BLaER1 (cell line): ENCODE measurements around the gene CDH4.

Experiments
- H3K27ac ChIP-seq: shearing (Covaris generic); formaldehyde crosslinking; 2 replicates; pipeline ENCODE4 v1.8.1; 2022
- H3K27me3 ChIP-seq: shearing (Covaris generic); formaldehyde crosslinking; 2 replicates; pipeline ENCODE4 v1.8.1; 2022
- H3K36me3 ChIP-seq: shearing (Covaris generic); formaldehyde crosslinking; 2 replicates; pipeline ENCODE4 v1.8.1; 2022
- H3K4me1 ChIP-seq: shearing (Covaris generic); formaldehyde crosslinking; 2 replicates; pipeline ENCODE4 v1.8.1; 2022
- H3K4me2 ChIP-seq: shearing (Covaris generic); formaldehyde crosslinking; 2 replicates; pipeline ENCODE4 v1.8.1; 2022
- H3K4me3 ChIP-seq: shearing (Covaris generic); formaldehyde crosslinking; 2 replicates; pipeline ENCODE4 v1.8.1; 2022
- H3K9ac ChIP-seq: shearing (Covaris generic); formaldehyde crosslinking; 2 replicates; pipeline ENCODE4 v1.8.1; 2022
- H3K9me3 ChIP-seq: shearing (Covaris generic); formaldehyde crosslinking; 2 replicates; pipeline ENCODE4 v1.8.1; 2022
- H4K20me1 ChIP-seq: shearing (Covaris generic); formaldehyde crosslinking; 2 replicates; pipeline ENCODE4 v1.8.1; 2022
- Cebpa-rat ChIP-seq: shearing (Covaris generic); IDR thresholded peaks from 2 replicates; pipeline ENCODE4 v1.8.1; 2022

Gene CDH4

DNA sequence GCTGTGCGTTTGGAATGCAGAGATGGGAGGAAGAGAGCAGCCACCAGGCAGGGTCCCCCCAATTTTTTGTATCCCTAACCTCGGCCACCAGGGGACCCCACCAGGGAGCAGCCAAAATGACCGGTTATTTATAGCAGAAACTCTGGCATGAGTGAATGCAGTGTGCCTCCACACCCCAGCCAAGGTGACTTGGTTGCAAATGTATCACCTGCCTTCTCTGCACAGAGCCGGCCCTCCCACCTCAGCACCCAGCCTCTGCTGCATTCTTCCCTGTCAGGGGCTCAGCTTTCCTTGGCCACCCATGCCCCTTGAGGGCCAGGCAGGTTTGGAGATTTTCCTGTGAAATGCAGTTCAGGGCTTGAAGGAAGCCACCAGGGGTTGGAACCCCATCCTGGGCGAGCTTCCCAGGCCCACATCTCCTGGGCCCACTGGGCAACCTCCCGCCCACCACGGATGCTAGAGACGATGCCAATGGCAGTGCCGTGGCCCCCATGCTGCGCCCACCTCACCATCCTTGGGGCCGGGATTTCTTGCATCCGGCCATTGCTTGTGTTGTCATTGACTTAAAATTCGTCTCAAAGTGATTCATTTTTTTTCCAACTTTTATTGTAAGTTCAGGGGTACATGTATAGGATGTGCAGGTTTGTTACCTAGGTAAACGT is 522.0 kb downstream of the CDH4 start:
- no peaks in the 10 kb centered on the region for H3K27me3 ChIP-seq
- no peak overlapping the region for H3K4me2 ChIP-seq
- H3K4me1 ChIP-seq = peaks cover 41% of the 10 kb centered on the region
- TF ChIP-seq Cebpa-rat = no peak
- H3K36me3 ChIP-seq = no peaks in the 10 kb centered on the region
- H3K9me3 ChIP-seq = no peaks in the 10 kb centered on the region
- no peak overlapping the region for H3K4me3 ChIP-seq
- no peak overlapping the region for H3K9ac ChIP-seq
- no peak overlapping the region for H3K27ac ChIP-seq
- H4K20me1 ChIP-seq = no peaks in the 10 kb centered on the region

- Histone ChIP-seq H3K27ac (no peak overlapping the region), H3K4me1 (peaks cover 34% of the 10 kb centered on the region), H3K36me3 (no peaks in the 10 kb centered on the region), H4K20me1 (no peaks in the 10 kb centered on the region), H3K27me3 (no peaks in the 10 kb centered on the region), H3K9ac (no peak overlapping the region), H3K4me3 (no peak overlapping the region), H3K4me2 (no peak overlapping the region), H3K9me3 (no peaks in the 10 kb centered on the region)
- no peak for TF ChIP-seq Cebpa-rat
Observed at GRCh38 chr20:61775423-61775822, 523.4 kb downstream of the CDH4 start.

GRCh38 chr20:61776491-61777075 is 524.5 kb downstream of the CDH4 start:
- Histone ChIP-seq H3K4me1 (peaks cover 23% of the 10 kb centered on the region), H3K27ac (no peak overlapping the region), H4K20me1 (no peaks in the 10 kb centered on the region), H3K4me3 (no peak overlapping the region), H3K27me3 (no peaks in the 10 kb centered on the region), H3K36me3 (no peaks in the 10 kb centered on the region), H3K9me3 (peaks cover 3% of the 10 kb centered on the region; the same call in 1 of the 2 replicates), H3K4me2 (no peak overlapping the region; the same call in 1 of the 2 replicates), H3K9ac (no peak overlapping the region)
- no peak for TF ChIP-seq Cebpa-rat

DNA sequence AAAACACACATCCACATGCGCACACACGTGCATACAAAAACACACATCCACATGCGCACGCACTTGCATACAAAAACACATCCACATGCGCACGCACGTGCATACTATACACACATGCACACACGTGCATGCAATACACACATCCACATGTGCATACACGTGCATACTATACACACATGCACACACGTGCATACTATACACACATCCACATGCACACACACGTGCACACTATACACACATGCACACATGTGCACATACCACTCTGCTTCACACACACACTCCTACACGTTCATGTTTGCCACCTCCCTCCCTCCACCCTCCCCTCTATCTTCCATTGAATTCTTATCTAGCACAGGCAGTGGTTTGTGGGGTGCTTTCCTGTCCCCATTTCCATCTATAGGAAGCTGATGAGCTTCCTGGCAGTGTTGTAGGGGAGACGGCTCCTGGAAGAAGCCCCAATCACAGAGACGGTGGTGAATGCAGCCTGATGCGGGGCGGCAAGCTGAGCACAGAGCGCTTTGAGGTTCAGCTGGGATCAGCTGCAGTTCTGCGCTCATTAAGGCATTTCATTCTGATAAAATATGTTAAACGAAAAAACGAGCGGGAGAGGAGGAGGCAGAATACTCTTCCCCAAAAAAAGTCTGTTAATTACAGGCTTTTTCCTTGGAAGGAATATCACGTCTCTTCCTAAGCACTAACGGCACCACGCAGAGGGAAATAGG is 525.9 kb downstream of the CDH4 start:
- H3K27ac ChIP-seq = no peak overlapping the region
- no peaks in the 10 kb centered on the region for H4K20me1 ChIP-seq
- no peaks in the 10 kb centered on the region for H3K36me3 ChIP-seq
- no peak overlapping the region for H3K4me2 ChIP-seq
- H3K4me1 ChIP-seq = peaks cover 23% of the 10 kb centered on the region
- H3K27me3 ChIP-seq = no peaks in the 10 kb centered on the region
- H3K9me3 ChIP-seq = peaks cover 8% of the 10 kb centered on the region; the same call in 1 of the 2 replicates
- H3K4me3 ChIP-seq = no peak overlapping the region
- H3K9ac ChIP-seq = no peak overlapping the region
- no peak for TF ChIP-seq Cebpa-rat

GRCh38 chr20:61778495-61778863 is 526.4 kb downstream of the CDH4 start:
- H3K4me2 ChIP-seq = peak overlapping the region; percentile 44
- no peaks in the 10 kb centered on the region for H4K20me1 ChIP-seq
- H3K4me1 ChIP-seq = peaks cover 23% of the 10 kb centered on the region
- no peaks in the 10 kb centered on the region for H3K27me3 ChIP-seq
- H3K9ac ChIP-seq = no peak overlapping the region
- H3K36me3 ChIP-seq = no peaks in the 10 kb centered on the region
- H3K4me3 ChIP-seq = no peak overlapping the region
- TF ChIP-seq Cebpa-rat = no peak
- peaks cover 8% of the 10 kb centered on the region; the same call in 1 of the 2 replicates for H3K9me3 ChIP-seq
- H3K27ac ChIP-seq = no peak overlapping the region

DNA sequence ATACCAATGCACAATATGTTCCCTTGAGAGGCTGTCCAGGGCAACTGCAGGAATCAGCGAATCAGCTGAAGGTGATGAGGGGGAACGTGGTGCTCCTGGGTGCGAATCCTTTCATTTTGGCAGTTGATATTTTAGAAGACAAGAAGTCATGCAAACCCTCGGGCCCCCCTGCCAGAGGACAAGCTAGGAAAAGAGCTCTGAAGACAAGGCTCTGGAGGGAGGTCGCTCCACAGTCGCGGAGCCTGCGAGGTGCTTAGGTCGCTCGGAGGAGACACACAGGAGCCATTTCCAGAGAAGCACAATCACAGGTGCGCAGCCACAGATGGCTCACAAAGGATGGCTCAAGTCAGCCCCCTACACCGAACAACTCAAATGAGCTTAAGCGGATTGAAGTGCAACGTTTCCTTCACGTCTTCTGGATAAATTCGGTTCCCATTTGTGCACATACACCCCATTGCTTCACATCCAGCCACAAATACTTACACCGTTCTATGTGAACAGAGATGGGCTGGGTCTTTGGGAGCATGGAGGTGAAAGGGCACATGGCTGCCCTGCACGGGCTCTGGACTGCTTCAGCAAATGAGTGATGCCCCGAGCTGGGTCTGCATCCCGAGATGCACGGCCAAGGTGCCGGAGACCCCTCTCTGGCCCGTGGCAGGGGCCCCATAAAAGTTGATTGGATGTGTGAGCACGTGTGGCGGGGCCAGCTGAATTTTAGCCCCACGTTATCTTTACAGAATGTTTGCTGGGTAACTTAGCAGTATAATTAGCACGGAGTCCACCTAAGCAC is 527.3 kb downstream of the CDH4 start:
- H3K9me3 ChIP-seq = peaks cover 8% of the 10 kb centered on the region; the same call in 1 of the 2 replicates
- peaks cover 23% of the 10 kb centered on the region for H3K4me1 ChIP-seq
- H3K36me3 ChIP-seq = no peaks in the 10 kb centered on the region
- H3K27ac ChIP-seq = no peak overlapping the region
- H3K9ac ChIP-seq = no peak overlapping the region
- H3K4me3 ChIP-seq = no peak overlapping the region
- TF ChIP-seq Cebpa-rat = no peak
- no peaks in the 10 kb centered on the region for H4K20me1 ChIP-seq
- H3K4me2 ChIP-seq = peak overlapping the region; percentile 44
- no peaks in the 10 kb centered on the region for H3K27me3 ChIP-seq

- no peak overlapping the region for H3K9ac ChIP-seq
- no peaks in the 10 kb centered on the region for H4K20me1 ChIP-seq
- no peaks in the 10 kb centered on the region for H3K27me3 ChIP-seq
- TF ChIP-seq Cebpa-rat = no peak
- H3K36me3 ChIP-seq = no peaks in the 10 kb centered on the region
- peaks cover 8% of the 10 kb centered on the region; the same call in 1 of the 2 replicates for H3K9me3 ChIP-seq
- H3K4me3 ChIP-seq = no peak overlapping the region
- peaks cover 27% of the 10 kb centered on the region for H3K4me1 ChIP-seq
- no peak overlapping the region for H3K4me2 ChIP-seq
- H3K27ac ChIP-seq = no peak overlapping the region
Observed at GRCh38 chr20:61780066-61780465, 528.0 kb downstream of the CDH4 start.

DNA sequence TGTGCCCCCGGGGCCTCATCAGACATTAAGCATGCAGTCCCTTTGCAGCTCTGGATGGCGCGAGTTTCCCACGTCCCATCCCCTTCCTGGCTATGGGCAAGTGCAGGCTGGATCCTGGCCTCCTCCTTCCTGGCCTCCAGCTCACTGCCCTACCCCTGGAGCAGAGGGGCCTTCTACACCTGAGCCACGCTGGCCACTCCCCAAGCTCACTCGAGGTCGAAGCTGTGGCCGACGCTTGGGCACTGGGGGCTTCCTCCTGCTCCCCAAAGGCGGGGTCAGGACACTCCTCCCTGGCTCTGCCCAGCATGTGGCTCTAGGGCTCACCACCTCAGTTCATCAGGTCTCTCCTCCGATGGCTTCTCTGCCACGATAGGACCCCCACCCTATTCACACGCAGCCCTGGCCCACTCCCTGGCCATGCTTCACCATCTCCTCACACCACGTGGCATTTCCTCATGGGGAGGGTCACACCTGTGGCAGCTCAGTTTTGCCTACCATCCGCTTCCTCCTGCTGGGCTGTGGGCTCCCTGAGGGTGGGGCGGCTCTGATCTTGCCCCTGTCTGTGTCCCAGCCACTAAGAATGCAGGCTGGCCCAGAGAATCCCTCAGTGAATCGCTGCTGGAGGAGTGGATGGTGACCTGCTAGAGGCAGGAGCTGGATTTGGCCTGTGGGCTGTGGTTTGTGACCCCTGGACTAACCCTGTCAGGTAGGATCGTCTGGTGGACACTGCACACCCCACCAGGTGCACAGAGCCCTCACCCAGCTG is 532.9 kb downstream of the CDH4 start:
- H3K9me3 ChIP-seq = peaks cover 8% of the 10 kb centered on the region; the same call in 1 of the 2 replicates
- no peak for TF ChIP-seq Cebpa-rat
- no peaks in the 10 kb centered on the region for H4K20me1 ChIP-seq
- peaks cover 44% of the 10 kb centered on the region for H3K4me1 ChIP-seq
- H3K27ac ChIP-seq = no peak overlapping the region
- no peak overlapping the region for H3K4me3 ChIP-seq
- no peaks in the 10 kb centered on the region for H3K27me3 ChIP-seq
- H3K36me3 ChIP-seq = no peaks in the 10 kb centered on the region
- peak overlapping the region; percentile 75 for H3K4me2 ChIP-seq
- H3K9ac ChIP-seq = no peak overlapping the region

- Histone ChIP-seq H3K36me3 (no peaks in the 10 kb centered on the region), H3K4me1 (peaks cover 44% of the 10 kb centered on the region), H4K20me1 (no peaks in the 10 kb centered on the region), H3K9me3 (peaks cover 8% of the 10 kb centered on the region; the same call in 1 of the 2 replicates), H3K27ac (no peak overlapping the region), H3K9ac (no peak overlapping the region), H3K4me3 (no peak overlapping the region), H3K27me3 (no peaks in the 10 kb centered on the region), H3K4me2 (peak overlapping the region; percentile 75)
- no peak for TF ChIP-seq Cebpa-rat
Observed at GRCh38 chr20:61785567-61785816, 533.4 kb downstream of the CDH4 start.
